Effector memory CD8-positive, alpha-beta T cell (primary cell): ENCODE results near the gene CR1.
"Not testable (repeated sequence)": the region's sequence is repeated elsewhere in the genome, so short reads cannot be mapped to it uniquely, and the experiment has no call there.

Experiments used
- ATAC-seq: fragments of 150-1000 bp; cut with Tn5 transposase; replicated peaks from 2 replicates; pipeline ENCODE4 v1.10.0; 2021; ENCODE audit warnings: mild to moderate bottlenecking, moderate library complexity
- DNase-seq, 3 experiments: peaks; one replicate each; pipeline ENCODE4 v3.0.0; 2021
- H3K27ac Mint-ChIP-seq, 2 donors: one replicate each; pipeline ENCODE4 v1.8.0; 2022; ENCODE audit warnings: mild to moderate bottlenecking in 2 of 2, mixed read lengths in 2 of 2, moderate library complexity in 2 of 2
- H3K27me3 Mint-ChIP-seq, 2 donors: one replicate each; pipeline ENCODE4 v1.8.0; 2022; ENCODE audit warnings: mixed read lengths in 2 of 2
- H3K36me3 Mint-ChIP-seq: one replicate; pipeline ENCODE4 v1.8.0; 2022; ENCODE audit warnings: mild to moderate bottlenecking, moderate library complexity, mixed read lengths; ENCODE audit not compliant: insufficient read depth
- H3K4me1 Mint-ChIP-seq, 2 donors: one replicate each; pipeline ENCODE4 v1.8.0; 2022; ENCODE audit warnings: low read depth in 2 of 2, mixed read lengths in 2 of 2
- H3K4me3 Mint-ChIP-seq, 2 donors: one replicate each; pipeline ENCODE4 v1.8.0; 2022; ENCODE audit warnings: mild to moderate bottlenecking in 2 of 2, mixed read lengths in 2 of 2, moderate library complexity in 2 of 2
- H3K9me3 Mint-ChIP-seq, 2 donors: one replicate each; pipeline ENCODE4 v1.8.0; 2022; ENCODE audit warnings: mixed read lengths in 2 of 2

Gene CR1

GRCh38 chr1:207487636-207488035 lies 8.3 kb upstream of the CR1 start:
- no peaks in the 10 kb centered on the region for H3K9me3 Mint-ChIP-seq
- peaks cover 13 to 18% of the 10 kb centered on the region in 2 donors for H3K27me3 Mint-ChIP-seq
- no peak for ATAC-seq
- DNase-seq, result no peak
- no peak overlapping the region for H3K4me3 Mint-ChIP-seq
- H3K27ac Mint-ChIP-seq, result no peak overlapping the region
- H3K36me3 Mint-ChIP-seq, result no peaks in the 10 kb centered on the region
- H3K4me1 Mint-ChIP-seq, result no peaks in the 10 kb centered on the region

GRCh38 chr1:207493212-207493611 lies 2.7 kb upstream of the CR1 start:
- DNase-seq (no peak), ATAC-seq (no peak)
- Mint-ChIP-seq H3K27me3 (peaks cover 13 to 17% of the 10 kb centered on the region in 2 donors), H3K4me3 (no peak overlapping the region), H3K36me3 (no peaks in the 10 kb centered on the region), H3K27ac (no peak overlapping the region), H3K4me1 (peaks cover 0 to 8% of the 10 kb centered on the region in 2 donors), H3K9me3 (no peaks in the 10 kb centered on the region)

- ATAC-seq (no peak), DNase-seq (no peak)
- no peaks in the 10 kb centered on the region for H3K9me3 Mint-ChIP-seq
- peaks cover 14 to 17% of the 10 kb centered on the region in 2 donors for H3K27me3 Mint-ChIP-seq
- no peaks in the 10 kb centered on the region for H3K36me3 Mint-ChIP-seq
- H3K4me3 Mint-ChIP-seq, result no peak overlapping the region
- H3K4me1 Mint-ChIP-seq, result peaks cover 0 to 8% of the 10 kb centered on the region in 2 donors
- H3K27ac Mint-ChIP-seq, result no peak overlapping the region
Observed at GRCh38 chr1:207494171-207494570, 1.8 kb upstream of the CR1 start.

- not testable (repeated sequence) for H3K9me3 Mint-ChIP-seq, H3K4me1 Mint-ChIP-seq, H3K27ac Mint-ChIP-seq, DNase-seq, H3K36me3 Mint-ChIP-seq, ATAC-seq
- Mint-ChIP-seq H3K4me3 (peak overlapping the region in 1 of 2 donors; percentile 69), H3K27me3 (peaks cover 22 to 23% of the 10 kb centered on the region in 2 donors)
Observed at GRCh38 chr1:207495281-207495680, 676 bp upstream of the CR1 start.

GRCh38 chr1:207497941-207498340 lies 2.0 kb downstream of the CR1 start:
- no peak overlapping the region for H3K4me3 Mint-ChIP-seq
- H3K9me3 Mint-ChIP-seq, result no peaks in the 10 kb centered on the region
- DNase-seq (no peak), ATAC-seq (no peak)
- peaks cover 0 to 8% of the 10 kb centered on the region in 2 donors for H3K4me1 Mint-ChIP-seq
- H3K27me3 Mint-ChIP-seq, result peaks cover 38 to 41% of the 10 kb centered on the region in 2 donors
- H3K27ac Mint-ChIP-seq, result no peak overlapping the region
- H3K36me3 Mint-ChIP-seq, result no peaks in the 10 kb centered on the region

- ATAC-seq (peak; percentile 80), DNase-seq (peak; percentile 37 to 46 (median 43))
- Mint-ChIP-seq H3K4me3 (no peak overlapping the region), H3K27me3 (peaks cover 51 to 54% of the 10 kb centered on the region in 2 donors), H3K36me3 (no peaks in the 10 kb centered on the region), H3K27ac (no peak overlapping the region), H3K9me3 (no peaks in the 10 kb centered on the region), H3K4me1 (peaks cover 0 to 8% of the 10 kb centered on the region in 2 donors)
Observed at GRCh38 chr1:207499573-207499972, 3.6 kb downstream of the CR1 start.

GRCh38 chr1:207500306-207500705 lies 4.3 kb downstream of the CR1 start:
- H3K4me1 Mint-ChIP-seq, result peaks cover 0 to 8% of the 10 kb centered on the region in 2 donors
- ATAC-seq, result no peak
- H3K27me3 Mint-ChIP-seq, result peaks cover 50 to 51% of the 10 kb centered on the region in 2 donors

GRCh38 chr1:207501071-207501470 lies 5.1 kb downstream of the CR1 start:
- H3K27me3 Mint-ChIP-seq, result peaks cover 44 to 45% of the 10 kb centered on the region in 2 donors
- DNase-seq (no peak), ATAC-seq (no peak)
- no peak overlapping the region for H3K4me3 Mint-ChIP-seq
- H3K9me3 Mint-ChIP-seq, result no peaks in the 10 kb centered on the region
- H3K27ac Mint-ChIP-seq, result no peak overlapping the region
- H3K36me3 Mint-ChIP-seq, result no peaks in the 10 kb centered on the region
- H3K4me1 Mint-ChIP-seq, result peaks cover 0 to 3% of the 10 kb centered on the region in 2 donors

More at GRCh38 chr1:207500306-207500705, 4.3 kb downstream of the CR1 start:
- Mint-ChIP-seq H3K4me3 (no peak overlapping the region), H3K9me3 (no peaks in the 10 kb centered on the region), H3K36me3 (no peaks in the 10 kb centered on the region), H3K27ac (no peak overlapping the region)
- no peak for DNase-seq

GRCh38 chr1:207502726-207503125 lies 6.8 kb downstream of the CR1 start:
- Mint-ChIP-seq H3K27ac (no peak overlapping the region), H3K36me3 (peaks cover under 1% of the 10 kb centered on the region), H3K4me3 (no peak overlapping the region), H3K27me3 (peaks cover 53 to 61% of the 10 kb centered on the region in 2 donors), H3K9me3 (no peaks in the 10 kb centered on the region), H3K4me1 (no peaks in the 10 kb centered on the region)
- DNase-seq (no peak), ATAC-seq (no peak)

GRCh38 chr1:207503950-207504349 lies 8.0 kb downstream of the CR1 start:
- Mint-ChIP-seq H3K27ac (no peak overlapping the region), H3K4me3 (no peak overlapping the region), H3K36me3 (peaks cover 6% of the 10 kb centered on the region), H3K9me3 (no peaks in the 10 kb centered on the region), H3K27me3 (peaks cover 55 to 66% of the 10 kb centered on the region in 2 donors), H3K4me1 (no peaks in the 10 kb centered on the region)
- ATAC-seq (no peak), DNase-seq (no peak)

GRCh38 chr1:207504438-207504837 lies 8.5 kb downstream of the CR1 start:
- Mint-ChIP-seq H3K4me3 (no peak overlapping the region), H3K4me1 (no peaks in the 10 kb centered on the region), H3K36me3 (peaks cover 7% of the 10 kb centered on the region), H3K27ac (no peak overlapping the region), H3K27me3 (peaks cover 55 to 71% of the 10 kb centered on the region in 2 donors), H3K9me3 (no peaks in the 10 kb centered on the region)
- no peak for DNase-seq
- ATAC-seq, result no peak

- Mint-ChIP-seq H3K27me3 (peaks cover 18 to 55% of the 10 kb centered on the region in 2 donors), H3K4me1 (no peaks in the 10 kb centered on the region), H3K4me3 (no peak overlapping the region), H3K27ac (no peak overlapping the region), H3K9me3 (no peaks in the 10 kb centered on the region), H3K36me3 (peaks cover 10% of the 10 kb centered on the region)
- DNase-seq (no peak), ATAC-seq (no peak)
Observed at GRCh38 chr1:207510444-207510843, 14.5 kb downstream of the CR1 start.

GRCh38 chr1:207514890-207515289 lies 18.9 kb downstream of the CR1 start:
- ATAC-seq (no peak), DNase-seq (no peak)
- no peaks in the 10 kb centered on the region for H3K9me3 Mint-ChIP-seq
- H3K4me1 Mint-ChIP-seq, result no peaks in the 10 kb centered on the region
- H3K4me3 Mint-ChIP-seq, result no peak overlapping the region
- H3K36me3 Mint-ChIP-seq, result peaks cover 3% of the 10 kb centered on the region
- peaks cover 10 to 32% of the 10 kb centered on the region in 2 donors for H3K27me3 Mint-ChIP-seq
- H3K27ac Mint-ChIP-seq, result no peak overlapping the region

- no peak overlapping the region for H3K27ac Mint-ChIP-seq
- no peak for DNase-seq
- no peaks in the 10 kb centered on the region for H3K9me3 Mint-ChIP-seq
- H3K27me3 Mint-ChIP-seq, result peaks cover 10 to 33% of the 10 kb centered on the region in 2 donors
- H3K36me3 Mint-ChIP-seq, result no peaks in the 10 kb centered on the region
- no peak for ATAC-seq
- no peaks in the 10 kb centered on the region for H3K4me1 Mint-ChIP-seq
- no peak overlapping the region for H3K4me3 Mint-ChIP-seq
Observed at GRCh38 chr1:207516729-207517128, 20.8 kb downstream of the CR1 start.
